ENCODE data around the gene INSC. TPM values are rescaled to one million over a fixed set of nuclear protein-coding genes. Genes with fewer than 3 reads are reported as not detected.

INSC gene
- polyA plus RNA-seq, 1 donor from 2014 or later, result 0.12 TPM

DNA sequence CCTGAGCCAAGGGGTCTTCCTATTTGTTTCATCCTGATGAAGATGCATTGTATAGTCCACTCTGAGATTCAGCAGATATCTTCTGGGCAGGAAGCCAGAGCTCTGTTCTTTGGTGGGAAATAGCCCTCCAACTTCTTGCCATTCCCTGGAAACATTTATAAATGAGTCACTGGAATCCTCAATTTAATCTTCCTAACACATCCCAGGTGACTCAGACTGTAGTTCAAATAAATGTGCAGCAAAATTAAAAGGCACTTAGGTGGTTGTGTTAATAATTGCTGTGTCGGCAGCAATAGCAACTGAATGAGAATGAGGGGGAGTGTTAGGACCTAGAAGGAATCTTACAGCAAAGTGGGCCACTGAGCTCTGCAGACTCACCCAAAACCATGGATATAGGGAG lies 108.6 kb downstream of the INSC start:
- no peak overlapping the region for H3K4me2 ChIP-seq (ENCODE audit: low read length)
- H4K20me1 ChIP-seq (ENCODE audit: insufficient read depth), result no peaks in the 10 kb centered on the region
- no peaks in the 10 kb centered on the region for H3K27me3 ChIP-seq (ENCODE audit: insufficient read depth, low read depth, low read length)
- TF ChIP-seq EZH2 (IDR thresholded peaks at IDR 0.05; ENCODE audit: borderline replicate concordance, insufficient read depth, low read length, poor library complexity, severe bottlenecking) (no peak), REST (IDR thresholded peaks at IDR 0.05; ENCODE audit: borderline replicate concordance) (no peak), EP300 (conservative IDR thresholded peaks at IDR 0.05; ENCODE audit: poor library complexity, severe bottlenecking) (no peak), POLR2AphosphoS5 (IDR thresholded peaks at IDR 0.05) (no peak), SMC3 (conservative IDR thresholded peaks at IDR 0.05; ENCODE audit: poor library complexity) (no peak), MXI1 (conservative IDR thresholded peaks at IDR 0.05; ENCODE audit: poor library complexity, severe bottlenecking) (no peak), TAF1 (IDR thresholded peaks at IDR 0.05; ENCODE audit: low read depth) (no peak), RAD21 (conservative IDR thresholded peaks at IDR 0.05) (no peak)
- TF ChIP-seq, protein P1, sequence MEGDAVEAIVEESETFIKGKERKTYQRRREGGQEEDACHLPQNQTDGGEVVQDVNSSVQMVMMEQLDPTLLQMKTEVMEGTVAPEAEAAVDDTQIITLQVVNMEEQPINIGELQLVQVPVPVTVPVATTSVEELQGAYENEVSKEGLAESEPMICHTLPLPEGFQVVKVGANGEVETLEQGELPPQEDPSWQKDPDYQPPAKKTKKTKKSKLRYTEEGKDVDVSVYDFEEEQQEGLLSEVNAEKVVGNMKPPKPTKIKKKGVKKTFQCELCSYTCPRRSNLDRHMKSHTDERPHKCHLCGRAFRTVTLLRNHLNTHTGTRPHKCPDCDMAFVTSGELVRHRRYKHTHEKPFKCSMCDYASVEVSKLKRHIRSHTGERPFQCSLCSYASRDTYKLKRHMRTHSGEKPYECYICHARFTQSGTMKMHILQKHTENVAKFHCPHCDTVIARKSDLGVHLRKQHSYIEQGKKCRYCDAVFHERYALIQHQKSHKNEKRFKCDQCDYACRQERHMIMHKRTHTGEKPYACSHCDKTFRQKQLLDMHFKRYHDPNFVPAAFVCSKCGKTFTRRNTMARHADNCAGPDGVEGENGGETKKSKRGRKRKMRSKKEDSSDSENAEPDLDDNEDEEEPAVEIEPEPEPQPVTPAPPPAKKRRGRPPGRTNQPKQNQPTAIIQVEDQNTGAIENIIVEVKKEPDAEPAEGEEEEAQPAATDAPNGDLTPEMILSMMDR (IDR thresholded peaks at IDR 0.05; ENCODE audit: poor library complexity, severe bottlenecking), result no peak
- H3K9ac ChIP-seq (ENCODE audit: low read length), result no peak overlapping the region
- H3K9me2 ChIP-seq (ENCODE audit: insufficient read depth, low read length), result no peaks in the 10 kb centered on the region
- H3K79me2 ChIP-seq (replicated peaks; ENCODE audit: insufficient read depth, low read length), result no peaks in the 10 kb centered on the region
- no peaks in the 10 kb centered on the region for H3F3A ChIP-seq (ENCODE audit: insufficient read depth, low read length, poor library complexity, severe bottlenecking)
- H3K36me3 ChIP-seq (ENCODE audit: insufficient read depth, low read length), result no peaks in the 10 kb centered on the region
- H3K27ac ChIP-seq (ENCODE audit: low read length), result no peak overlapping the region
- H3K9me3 ChIP-seq (ENCODE audit: low read length), result no peaks in the 10 kb centered on the region
- H2AFZ ChIP-seq (ENCODE audit: low read depth, low read length), result no peak overlapping the region
- H3K4me3 ChIP-seq (ENCODE audit: low read length), result no peak overlapping the region

DNA sequence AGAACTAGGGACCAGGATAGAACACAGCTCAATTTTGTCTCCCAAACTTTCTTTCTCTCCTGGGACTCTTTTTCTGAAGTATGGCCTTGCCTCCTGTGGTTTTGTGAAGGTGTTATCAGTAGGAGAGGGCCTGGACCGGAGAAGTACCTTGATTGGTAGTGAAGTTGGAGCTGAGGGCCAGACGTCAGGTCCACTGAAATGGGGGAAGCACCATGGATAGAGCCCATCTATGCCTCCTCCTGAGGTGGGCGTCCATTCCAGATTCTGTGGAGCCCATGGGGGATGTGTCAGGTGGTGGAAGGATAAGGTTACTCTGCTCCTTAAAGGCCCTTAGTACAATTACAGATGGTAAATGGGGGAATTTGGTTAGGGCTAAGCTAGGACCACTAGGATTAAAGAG lies 109.7 kb downstream of the INSC start:
- H3K4me2 ChIP-seq (ENCODE audit: low read length), result no peak overlapping the region
- no peak for TF ChIP-seq REST (IDR thresholded peaks at IDR 0.05; ENCODE audit: borderline replicate concordance)
- TF ChIP-seq RAD21 (conservative IDR thresholded peaks at IDR 0.05), result no peak
- TF ChIP-seq POLR2AphosphoS5 (IDR thresholded peaks at IDR 0.05), result no peak
- TF ChIP-seq, protein P1 (IDR thresholded peaks at IDR 0.05; ENCODE audit: poor library complexity, severe bottlenecking), result no peak
- no peak for TF ChIP-seq EZH2 (IDR thresholded peaks at IDR 0.05; ENCODE audit: borderline replicate concordance, insufficient read depth, low read length, poor library complexity, severe bottlenecking)
- TF ChIP-seq TAF1 (IDR thresholded peaks at IDR 0.05; ENCODE audit: low read depth), result no peak
- H3K36me3 ChIP-seq (ENCODE audit: insufficient read depth, low read length), result no peaks in the 10 kb centered on the region
- no peak overlapping the region for H3K27ac ChIP-seq (ENCODE audit: low read length)
- H3K9me3 ChIP-seq (ENCODE audit: low read length), result no peaks in the 10 kb centered on the region
- no peaks in the 10 kb centered on the region for H3F3A ChIP-seq (ENCODE audit: insufficient read depth, low read length, poor library complexity, severe bottlenecking)
- H3K9ac ChIP-seq (ENCODE audit: low read length), result no peak overlapping the region
- no peaks in the 10 kb centered on the region for H4K20me1 ChIP-seq (ENCODE audit: insufficient read depth)
- no peak overlapping the region for H3K4me3 ChIP-seq (ENCODE audit: low read length)
- no peaks in the 10 kb centered on the region for H3K9me2 ChIP-seq (ENCODE audit: insufficient read depth, low read length)
- H3K27me3 ChIP-seq (ENCODE audit: insufficient read depth, low read depth, low read length), result no peaks in the 10 kb centered on the region
- no peak overlapping the region for H2AFZ ChIP-seq (ENCODE audit: low read depth, low read length)
- no peaks in the 10 kb centered on the region for H3K79me2 ChIP-seq (replicated peaks; ENCODE audit: insufficient read depth, low read length)
